NOMO-1 (cell line): ENCODE results near the gene SLC7A4.
"Not testable (repeated sequence)": the region's sequence is repeated elsewhere in the genome, so short reads cannot be mapped to it uniquely, and the experiment has no call there.

Experiments used
- DNase-seq, 2 experiments: peaks; one replicate each; lab custom pipeline; 2025; ENCODE audit not compliant: unreplicated experiment in 2 of 2; lab: John Stamatoyannopoulos, UW

SLC7A4 gene

DNA sequence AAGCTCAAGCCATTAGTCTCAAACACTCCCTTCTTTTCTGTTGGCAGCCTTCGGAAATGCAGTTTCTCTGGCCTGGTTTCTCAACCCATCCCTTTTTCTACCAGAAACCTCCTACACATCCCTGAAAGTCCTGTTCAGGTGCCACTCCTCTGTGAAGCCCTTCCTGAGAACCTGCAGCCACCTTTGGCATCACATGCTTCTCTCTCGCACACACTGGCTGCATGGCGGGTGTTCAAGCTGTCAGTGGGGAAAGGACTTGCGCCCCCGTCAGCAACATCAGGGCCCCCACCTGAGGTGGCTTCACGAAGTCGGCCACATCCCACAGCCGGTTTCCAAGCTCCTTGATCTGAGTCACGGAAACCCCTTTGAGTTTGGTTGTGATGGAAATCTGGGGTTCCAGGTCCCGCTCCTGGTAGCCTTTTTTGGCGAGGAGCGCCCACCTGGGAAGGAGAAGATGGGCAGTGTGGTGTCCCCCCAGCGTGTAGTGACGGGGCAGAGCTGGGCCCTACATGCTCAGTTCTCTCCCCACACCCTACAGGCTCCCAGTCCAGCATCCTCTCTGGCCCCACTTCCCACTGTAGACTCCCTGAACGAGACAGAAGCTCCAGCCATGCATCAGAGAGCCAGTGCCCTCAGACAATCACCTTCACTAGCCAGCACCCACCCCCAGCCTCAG is 11.6 kb upstream of the SLC7A4 start:
- DNase-seq, result no peak

DNA sequence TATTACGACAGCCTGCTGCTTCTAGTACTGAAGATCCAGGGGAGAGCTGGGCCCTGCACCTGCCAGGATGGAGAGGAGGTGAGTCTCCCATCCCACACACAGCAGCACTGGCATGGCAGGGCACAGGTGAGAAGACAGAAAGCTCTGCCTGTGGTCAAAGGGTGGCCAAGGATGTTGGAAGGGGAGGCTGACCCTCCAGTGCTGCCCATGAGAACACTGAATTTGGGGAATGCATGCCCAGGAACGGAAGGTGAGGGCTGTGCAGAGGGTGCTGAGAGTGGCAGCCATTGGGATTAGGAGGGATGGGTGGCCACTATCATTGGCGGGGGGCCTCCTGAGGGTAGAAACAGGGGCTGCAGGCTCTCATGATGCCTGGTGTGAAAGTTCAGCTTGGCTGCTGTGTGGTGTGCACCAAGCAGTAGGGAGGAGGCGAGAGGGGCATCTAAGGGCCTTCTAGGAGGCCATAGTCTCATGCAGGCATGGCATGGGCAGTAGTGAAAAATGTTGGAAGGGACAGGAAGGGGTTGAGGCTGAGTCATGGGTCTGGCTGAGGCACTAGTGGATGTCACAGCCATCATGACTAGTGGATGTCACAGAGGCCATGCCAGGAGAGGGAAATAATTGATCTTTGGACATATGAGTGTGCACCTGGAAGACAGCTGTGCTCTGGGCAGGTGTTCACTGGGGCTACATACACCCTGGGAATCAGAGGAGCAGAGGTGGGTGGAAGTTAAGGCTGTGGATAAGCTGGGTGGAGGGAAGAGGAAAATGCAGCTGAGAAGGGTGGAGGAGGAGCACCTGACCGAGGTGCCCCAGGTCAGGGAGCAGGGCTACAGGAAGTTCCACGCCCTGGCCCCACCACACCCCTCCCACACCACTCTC is 10.9 kb upstream of the SLC7A4 start:
- no peak for DNase-seq

DNA sequence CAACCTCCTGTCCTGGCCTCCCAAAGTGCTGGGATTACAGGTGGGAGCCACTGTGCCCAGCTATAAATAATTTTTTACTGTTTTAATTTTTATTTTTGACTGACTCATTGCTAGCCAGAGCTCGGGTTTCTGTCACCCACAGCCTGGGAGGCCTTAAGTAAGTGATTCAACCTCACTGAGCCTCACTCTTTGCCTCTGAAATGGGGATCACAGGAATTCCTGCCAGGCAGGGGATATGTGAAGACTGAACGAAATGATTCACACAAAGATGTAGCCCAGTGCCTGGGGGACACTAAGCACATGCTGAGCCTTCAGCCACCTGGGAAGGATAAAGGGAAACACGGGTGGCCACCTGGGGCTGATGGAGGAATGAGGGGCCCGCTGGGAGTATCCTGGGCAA is 9.6 kb upstream of the SLC7A4 start:
- DNase-seq, result no peak

DNA sequence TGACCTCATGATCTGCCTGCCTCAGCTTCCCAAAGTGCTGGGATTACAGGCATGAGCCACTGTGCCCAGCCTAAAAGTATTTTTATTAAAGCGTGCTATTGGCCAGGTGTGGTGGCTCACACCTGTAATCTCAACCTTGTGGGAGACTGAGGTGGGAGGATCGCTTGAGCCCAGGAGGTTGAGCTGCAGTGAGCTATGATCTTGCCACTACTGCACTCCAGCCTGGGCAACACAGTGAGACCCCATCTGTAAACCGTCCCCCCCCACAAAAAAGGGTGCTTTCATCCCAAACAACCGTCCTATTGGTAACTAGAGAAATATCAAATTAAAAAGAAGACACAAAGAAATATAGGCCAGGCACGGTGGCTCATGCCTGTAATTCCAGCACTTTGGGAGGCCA is 6.8 kb upstream of the SLC7A4 start:
- DNase-seq, result not testable (repeated sequence)

DNA sequence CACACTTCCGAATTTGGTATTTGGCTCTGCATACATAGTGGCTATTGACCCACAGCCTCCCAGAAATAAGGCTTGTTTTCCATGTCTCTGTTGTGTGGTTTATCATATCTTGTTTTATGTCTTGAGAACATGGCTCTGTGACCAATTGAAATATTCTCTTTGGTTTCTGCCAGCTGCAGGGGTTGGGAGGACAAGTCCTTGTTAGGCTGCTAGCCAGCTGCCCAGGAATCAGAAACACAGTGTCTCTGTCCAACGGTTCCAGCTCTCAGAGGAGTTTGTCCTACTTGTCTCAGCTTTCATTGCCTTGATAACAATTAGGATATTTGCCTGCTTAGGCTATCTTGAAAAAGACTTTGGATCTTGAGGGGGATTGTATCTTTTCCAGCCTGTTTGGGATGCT is 6.0 kb upstream of the SLC7A4 start:
- no peak for DNase-seq

DNA sequence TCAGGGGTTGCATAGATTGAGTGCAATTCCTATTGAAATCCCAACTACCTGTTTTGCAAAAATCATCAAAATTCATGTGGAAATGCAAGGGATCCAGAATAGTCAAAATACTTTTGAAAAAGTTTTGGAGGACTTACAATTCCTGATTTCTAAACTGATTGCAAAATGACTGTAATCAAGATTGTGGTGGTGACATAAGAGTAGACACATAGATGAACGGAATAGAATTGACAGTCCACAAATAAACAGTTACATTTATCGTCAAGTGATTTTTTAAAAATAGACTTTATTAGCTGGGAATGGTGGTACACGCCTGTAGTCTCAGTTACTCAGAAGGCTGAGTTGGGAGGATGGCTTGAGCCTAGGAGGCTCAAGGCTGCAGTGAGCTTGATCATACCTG is 2.6 kb upstream of the SLC7A4 start:
- DNase-seq, result no peak

DNA sequence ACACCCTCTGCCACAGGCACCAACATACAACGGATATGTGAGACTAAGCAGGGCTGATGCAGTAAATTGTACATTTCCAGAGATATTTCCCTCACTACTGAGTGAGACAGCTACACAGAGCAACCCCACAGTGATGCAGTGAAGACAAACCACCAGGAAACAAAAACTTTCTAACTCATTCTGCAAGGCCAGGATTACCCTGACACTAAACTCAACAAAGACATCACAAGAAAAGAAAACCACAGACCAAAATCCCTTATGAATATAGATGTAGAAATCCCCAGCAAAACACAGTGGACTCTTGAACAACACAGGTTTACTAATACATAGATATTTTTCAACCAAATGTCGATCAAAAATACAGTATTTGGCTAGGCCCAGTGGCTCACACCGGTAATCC is 1.5 kb upstream of the SLC7A4 start:
- DNase-seq, result no peak

DNA sequence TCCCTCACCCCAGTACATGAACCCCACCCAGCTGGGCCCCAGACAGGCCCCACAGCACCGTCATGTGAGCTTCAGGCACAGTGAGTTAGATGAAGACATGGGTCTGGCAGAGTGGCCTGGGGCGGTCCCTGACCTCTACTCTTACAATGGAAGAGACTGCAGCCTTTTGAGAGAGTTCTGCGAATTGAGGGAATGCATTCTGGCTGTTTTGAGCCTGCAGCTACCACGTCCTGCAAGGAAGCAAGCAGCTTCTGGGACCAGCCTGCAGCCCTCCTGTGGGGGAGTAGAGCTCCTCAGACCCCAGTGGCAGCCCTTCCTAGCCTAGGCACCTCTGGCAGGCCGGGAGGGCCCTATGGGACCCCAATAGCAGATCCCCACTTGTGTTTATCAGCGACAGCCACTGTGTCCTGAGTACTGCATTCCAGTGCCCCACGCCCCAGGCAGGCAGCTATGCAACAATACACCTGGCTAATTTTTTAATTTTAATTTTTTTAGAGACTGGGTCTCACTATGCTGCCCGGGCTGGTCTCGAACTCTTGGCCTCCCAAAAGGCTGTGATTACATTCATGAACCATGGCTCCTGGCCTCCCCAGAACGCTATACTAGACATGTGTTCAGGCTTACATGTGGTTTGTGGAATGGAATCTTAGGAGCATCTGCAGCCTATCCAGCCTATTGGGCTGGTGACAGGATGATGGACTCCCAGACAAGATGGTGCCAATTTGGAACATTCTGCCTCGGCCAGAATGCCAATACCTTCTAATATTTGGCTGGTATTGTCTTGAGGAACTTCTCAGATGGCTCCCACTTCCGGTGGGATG is 717 bp upstream of the SLC7A4 start:
- no peak for DNase-seq

DNA sequence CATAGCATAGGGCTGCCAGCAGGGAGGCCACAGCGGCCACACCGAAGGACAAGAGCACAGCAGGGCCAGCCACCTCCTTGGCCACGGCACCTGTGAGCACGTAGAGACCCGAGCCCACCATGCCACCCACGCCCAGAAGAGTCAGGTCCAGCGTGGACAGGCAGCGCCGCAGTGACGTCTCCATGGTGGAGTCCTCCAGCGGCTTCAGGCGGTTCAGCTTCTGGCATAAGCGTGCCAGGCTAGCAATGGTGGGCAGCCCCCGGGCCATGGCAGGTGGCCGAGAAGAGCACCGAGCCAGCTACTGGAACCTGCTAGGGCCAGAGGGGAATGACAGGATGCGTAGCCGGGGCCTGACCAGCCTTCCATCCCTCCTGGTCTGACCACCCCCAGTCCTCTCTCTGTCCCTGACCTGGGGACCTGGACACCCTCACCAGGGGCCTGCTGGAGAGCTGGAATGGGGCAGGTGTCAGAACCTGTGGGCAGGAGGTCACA is 770 bp downstream of the SLC7A4 start:
- DNase-seq, result no peak

DNA sequence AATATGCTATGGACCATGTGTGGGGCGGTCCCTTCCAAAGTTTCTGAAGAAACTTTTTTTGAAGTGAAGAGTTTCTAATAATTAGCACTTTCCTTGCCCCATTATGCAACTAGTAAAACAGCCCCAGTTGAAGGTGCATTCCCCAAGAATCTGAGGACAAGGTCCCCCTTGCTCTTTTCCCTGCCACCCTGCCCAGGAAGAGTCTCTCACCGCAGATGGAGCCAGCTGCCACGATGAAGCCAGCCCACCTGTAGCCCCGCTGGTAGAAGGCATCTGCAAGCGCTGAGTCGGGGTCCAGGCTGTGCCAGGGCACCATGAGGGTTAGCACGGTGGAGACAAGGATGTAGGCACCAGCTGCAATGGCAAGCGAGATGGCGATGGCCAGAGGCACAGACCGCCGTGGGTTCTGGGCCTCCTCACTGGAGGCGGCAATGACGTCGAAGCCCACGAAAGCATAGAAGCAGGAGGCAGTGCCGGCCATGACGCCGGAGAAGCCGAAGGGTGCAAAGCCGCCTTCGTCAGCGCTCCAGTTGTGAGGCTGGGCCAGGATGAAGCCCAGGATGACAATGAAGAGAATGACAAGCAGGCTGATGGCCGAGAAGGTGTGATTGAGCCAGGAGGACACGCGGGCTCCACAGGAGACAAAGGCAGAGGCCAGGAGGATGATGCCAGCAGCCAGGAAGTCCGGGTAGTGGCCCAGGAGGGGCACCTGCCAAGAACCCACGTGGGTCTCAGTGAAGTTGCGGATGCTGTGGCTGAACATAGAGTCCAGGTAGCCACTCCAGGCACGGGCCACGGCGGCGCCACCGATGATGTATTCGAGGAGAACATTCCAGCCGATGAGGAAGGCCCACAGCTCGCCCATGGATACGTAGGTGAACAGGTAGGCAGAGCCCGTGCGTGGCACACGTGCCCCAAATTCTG is 1.5 kb downstream of the SLC7A4 start:
- no peak for DNase-seq

DNA sequence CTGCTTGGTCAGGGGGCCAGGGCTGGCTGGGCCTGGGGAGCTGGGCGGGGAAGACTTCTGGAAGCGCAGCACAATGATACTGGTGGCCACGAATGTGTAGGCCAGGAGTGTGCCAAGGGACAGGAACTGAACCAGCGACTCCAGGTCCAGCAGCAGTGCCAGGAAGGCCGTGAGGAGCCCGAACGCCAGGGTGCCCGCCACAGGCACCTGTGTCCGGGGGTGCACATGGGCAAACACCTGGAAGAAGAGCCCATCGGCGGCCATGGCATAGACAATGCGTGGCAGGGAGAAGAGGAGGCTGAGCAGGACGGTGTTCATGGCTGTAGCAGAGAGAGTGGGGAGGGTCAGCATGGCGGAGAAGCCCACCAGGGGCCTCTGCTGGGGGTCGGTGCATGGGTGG is 2.3 kb downstream of the SLC7A4 start:
- DNase-seq, result no peak

DNA sequence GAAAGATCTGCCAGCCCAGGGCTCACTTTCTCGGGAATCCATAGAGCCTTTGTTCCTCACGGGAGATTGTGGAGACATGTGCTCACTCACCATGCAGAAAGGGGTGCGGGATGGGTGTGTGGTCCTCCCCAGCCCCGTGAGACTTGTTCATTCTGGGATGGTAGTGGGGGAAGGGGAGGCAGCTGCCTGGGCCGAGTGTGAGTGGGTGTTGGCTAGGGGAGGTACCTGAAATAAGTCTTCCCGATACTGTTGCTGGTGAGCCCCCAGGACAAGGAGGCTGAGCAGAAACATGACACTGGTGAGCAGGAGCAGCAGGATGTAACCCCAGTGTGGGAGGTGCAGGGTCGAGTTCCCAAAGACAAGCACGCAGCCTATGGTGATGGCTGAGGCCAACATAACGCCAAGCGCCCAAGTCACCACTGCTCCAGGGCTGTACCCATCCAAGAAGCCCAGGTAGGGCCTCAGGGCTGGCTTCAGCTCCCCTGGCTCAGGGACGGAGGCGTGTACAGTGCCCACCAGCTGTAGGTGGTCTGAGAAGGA is 2.8 kb downstream of the SLC7A4 start:
- no peak for DNase-seq

DNA sequence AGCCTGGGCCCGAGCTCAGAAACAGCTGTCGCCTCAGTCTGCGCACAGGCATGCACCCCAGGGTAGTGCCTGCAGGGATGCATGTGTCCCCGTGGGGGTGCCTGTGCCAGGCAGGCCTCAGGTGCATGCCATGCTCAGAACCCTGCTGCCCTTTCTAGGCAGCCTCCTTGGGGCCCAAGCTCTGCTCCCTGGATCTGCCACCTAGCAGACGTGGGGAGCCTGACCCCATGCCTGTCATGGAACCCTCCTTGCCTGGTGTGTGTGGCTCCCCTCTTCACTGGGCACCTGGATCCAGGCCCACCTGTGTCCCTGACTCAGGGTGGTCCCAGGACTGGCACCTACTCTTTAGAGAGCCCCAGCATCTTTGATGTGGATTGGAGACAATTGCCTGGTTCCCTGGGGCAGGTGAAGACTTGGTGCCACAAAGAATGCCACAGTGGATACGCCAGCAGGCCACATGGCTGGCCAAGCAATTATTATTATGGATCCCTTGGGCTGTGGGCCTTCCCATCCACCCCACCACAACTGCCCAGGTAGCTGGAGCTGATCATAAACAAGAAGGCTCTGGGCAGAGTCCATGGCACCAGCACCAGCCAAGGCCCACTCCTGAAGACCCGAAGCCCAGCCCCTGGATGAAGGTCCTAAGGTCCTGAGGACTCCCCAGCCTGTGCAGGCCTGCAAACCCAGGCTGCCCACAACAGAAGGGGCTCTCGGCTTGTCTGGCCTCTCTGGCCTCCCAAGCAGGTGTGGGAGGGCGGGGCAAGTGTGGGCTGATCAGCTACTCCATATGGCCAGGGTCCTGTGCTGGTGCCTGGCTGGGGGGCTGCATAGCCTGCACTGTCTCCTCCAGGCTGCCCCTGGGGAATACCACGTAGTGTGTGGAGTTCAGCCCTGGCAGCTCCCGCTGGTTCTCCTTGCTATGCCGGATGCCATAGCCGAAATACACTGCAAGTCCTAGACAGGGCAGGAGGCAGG is 3.8 kb downstream of the SLC7A4 start:
- no peak for DNase-seq

DNA sequence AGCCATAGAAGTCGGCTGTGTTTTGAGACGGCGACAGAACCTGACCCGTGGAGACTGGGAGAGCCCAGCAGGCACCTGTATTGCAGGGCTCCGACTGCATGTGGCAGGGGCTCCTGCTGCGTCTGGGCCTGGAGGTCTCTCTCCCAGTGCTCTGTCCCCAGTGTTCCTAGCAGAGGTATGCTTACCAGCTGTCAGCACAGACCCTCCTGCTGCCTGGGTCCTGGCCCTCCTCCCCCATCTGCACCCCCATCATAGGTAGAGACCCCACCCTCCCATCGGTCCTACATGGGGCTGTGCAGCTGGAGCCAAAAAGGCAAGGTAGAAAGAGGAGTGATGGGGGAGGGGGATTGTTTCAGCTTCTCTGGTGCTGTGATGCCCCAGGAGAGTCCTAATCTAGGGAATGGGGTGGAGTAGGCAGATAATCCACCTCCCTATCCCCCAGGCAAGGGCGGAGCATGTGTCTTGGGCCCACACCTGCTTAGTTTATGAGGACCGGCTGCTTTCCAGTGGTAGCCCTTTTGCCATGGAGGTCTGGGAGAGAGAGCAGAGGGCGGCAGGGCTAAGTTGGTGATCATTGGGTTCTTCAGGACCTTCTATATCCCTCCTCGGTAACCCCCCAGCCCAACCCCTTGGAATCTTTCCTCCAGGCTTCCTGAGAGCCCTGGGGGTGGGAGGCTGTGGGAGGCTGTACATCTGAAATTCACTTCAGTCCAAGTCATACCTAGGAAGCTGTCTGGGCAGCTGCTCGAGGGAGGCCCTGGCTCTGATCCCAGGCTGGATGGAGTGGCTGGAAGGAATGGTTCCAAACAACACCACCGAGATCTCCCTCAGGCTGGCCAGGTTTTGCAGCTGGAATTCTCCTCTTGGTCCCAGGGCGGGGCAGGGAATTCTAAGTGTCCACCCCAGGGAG is 5.3 kb downstream of the SLC7A4 start:
- DNase-seq, result no peak

DNA sequence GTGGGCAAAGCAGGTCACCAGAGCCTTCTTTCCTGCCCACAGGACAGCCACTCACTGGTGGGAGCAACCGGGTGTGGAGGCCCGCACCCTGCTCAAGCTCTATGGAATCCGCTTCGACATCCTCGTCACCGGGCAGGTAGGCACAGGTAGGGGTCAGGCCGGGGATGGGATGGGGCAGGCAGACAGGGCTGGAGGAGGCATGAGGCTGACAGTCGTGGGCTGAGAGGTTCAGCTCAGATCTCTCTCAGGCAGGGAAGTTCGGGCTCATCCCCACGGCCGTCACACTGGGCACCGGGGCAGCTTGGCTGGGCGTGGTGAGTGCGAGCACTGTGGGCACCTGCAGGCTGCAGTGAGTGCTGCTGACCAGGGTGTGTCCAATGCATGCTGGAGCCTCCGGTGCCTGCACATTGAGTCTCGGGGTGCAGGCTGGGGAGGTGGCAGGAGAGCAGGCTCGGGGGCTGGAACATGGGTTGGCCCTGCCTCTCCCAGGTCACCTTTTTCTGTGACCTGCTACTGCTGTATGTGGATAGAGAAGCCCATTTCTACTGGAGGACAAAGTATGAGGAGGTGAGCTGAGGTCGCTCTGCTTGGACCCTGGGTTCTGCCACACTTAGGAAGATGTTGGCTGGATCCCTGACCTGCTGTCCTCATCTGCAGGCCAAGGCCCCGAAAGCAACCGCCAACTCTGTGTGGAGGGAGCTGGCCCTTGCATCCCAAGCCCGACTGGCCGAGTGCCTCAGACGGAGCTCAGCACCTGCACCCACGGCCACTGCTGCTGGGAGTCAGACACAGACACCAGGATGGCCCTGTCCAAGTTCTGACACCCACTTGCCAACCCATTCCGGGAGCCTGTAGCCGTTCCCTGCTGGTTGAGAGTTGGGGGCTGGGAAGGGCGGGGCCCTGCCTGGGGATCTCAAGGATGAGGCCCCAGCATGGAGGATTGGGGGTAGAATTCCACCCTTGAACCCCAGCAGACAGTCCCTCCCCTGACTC is 6.3 kb downstream of the SLC7A4 start:
- no peak for DNase-seq

DNA sequence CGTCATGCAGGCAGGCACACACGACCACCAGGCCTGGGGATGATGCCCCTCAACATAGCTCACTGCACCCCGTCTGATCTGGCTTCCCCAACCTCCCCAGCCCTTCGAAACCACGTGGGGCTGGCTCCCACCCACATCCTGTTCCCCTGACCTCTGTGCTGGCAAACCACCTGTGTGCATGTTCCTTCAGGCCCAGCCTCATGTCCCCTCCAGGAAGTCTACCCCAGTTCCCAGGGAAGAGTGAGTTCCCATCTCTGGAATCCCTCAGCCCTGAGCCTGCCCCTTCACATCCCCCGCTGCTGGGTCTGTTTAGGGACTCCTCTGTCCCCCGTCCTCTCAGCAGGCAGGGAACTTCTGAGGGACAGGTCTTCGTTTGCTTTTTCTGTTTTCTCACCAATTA is 7.1 kb downstream of the SLC7A4 start:
- no peak for DNase-seq
